Glutamatergic neuron (in vitro differentiated cells): ENCODE measurements around the gene TBL1XR1. TPM values are rescaled to one million over a fixed set of nuclear protein-coding genes. Genes with fewer than 3 reads are reported as not detected.

Experiments
- DNase-seq: peaks from one replicate; pipeline ENCODE4 v3.0.0; 2022
- H3K27ac Mint-ChIP-seq: one replicate; pipeline ENCODE4 v1.8.0; 2020; ENCODE audit warnings: mild to moderate bottlenecking, mixed read lengths, inconsistent platforms; ENCODE audit not compliant: unreplicated experiment
- H3K27me3 Mint-ChIP-seq: one replicate; pipeline ENCODE4 v1.8.0; 2020; ENCODE audit warnings: mild to moderate bottlenecking, moderate library complexity, mixed read lengths, inconsistent platforms; ENCODE audit not compliant: unreplicated experiment
- H3K36me3 Mint-ChIP-seq: one replicate; pipeline ENCODE4 v1.8.0; 2020; ENCODE audit warnings: mild to moderate bottlenecking, mixed read lengths, inconsistent platforms; ENCODE audit not compliant: unreplicated experiment
- H3K4me1 Mint-ChIP-seq: one replicate; pipeline ENCODE4 v1.8.0; 2020; ENCODE audit warnings: mild to moderate bottlenecking, low read depth, mixed read lengths, inconsistent platforms; ENCODE audit not compliant: unreplicated experiment
- H3K4me3 Mint-ChIP-seq: one replicate; pipeline ENCODE4 v1.8.0; 2020; ENCODE audit warnings: mild to moderate bottlenecking, mixed read lengths, inconsistent platforms; ENCODE audit not compliant: unreplicated experiment
- H3K9me3 Mint-ChIP-seq: one replicate; pipeline ENCODE4 v1.8.0; 2020; ENCODE audit warnings: mild to moderate bottlenecking, moderate library complexity, mixed read lengths, inconsistent platforms; ENCODE audit not compliant: unreplicated experiment
- CTCF ChIP-seq: fragments of 200-600 bp; sonication (generic); IDR thresholded peaks from one replicate; pipeline ENCODE4 v1.5.0; 2021; ENCODE audit not compliant: partially characterized antibody, unreplicated experiment
- total RNA-seq: library from RNA; stranded (reverse); fragmentation: NEBNext Ultra II Directional; extraction: Animal tissue kit (Norgen Biotek cat#: 25700); gene quantifications from one replicate; pipeline ENCODE4 v1.2.1, GENCODE V29; 2021; ENCODE audit not compliant: unreplicated experiment

The TBL1XR1 gene
- total RNA-seq, 1 donor from 2014 or later = 101 TPM

- no peak for DNase-seq
- no peak for TF ChIP-seq CTCF
- Mint-ChIP-seq H3K27ac (no peak overlapping the region), H3K27me3 (no peaks in the 10 kb centered on the region), H3K4me1 (peaks cover under 1% of the 10 kb centered on the region), H3K9me3 (peaks cover 2% of the 10 kb centered on the region), H3K4me3 (no peak overlapping the region), H3K36me3 (no peaks in the 10 kb centered on the region)
These were observed 125.7 kb downstream of the TBL1XR1 start for GRCh38 chr3:177071496-177072156.

GRCh38 chr3:177069514-177070329 lies 127.6 kb downstream of the TBL1XR1 start:
- H3K27ac Mint-ChIP-seq = no peak overlapping the region
- peaks cover 2% of the 10 kb centered on the region for H3K9me3 Mint-ChIP-seq
- H3K27me3 Mint-ChIP-seq = no peaks in the 10 kb centered on the region
- no peak for DNase-seq
- H3K4me1 Mint-ChIP-seq = peaks cover 7% of the 10 kb centered on the region
- H3K36me3 Mint-ChIP-seq = no peaks in the 10 kb centered on the region
- no peak for TF ChIP-seq CTCF
- H3K4me3 Mint-ChIP-seq = no peak overlapping the region

- DNase-seq = no peak
- Mint-ChIP-seq H3K4me1 (peaks cover 10% of the 10 kb centered on the region), H3K4me3 (no peak overlapping the region), H3K9me3 (peaks cover 2% of the 10 kb centered on the region), H3K27ac (no peak overlapping the region), H3K27me3 (no peaks in the 10 kb centered on the region), H3K36me3 (no peaks in the 10 kb centered on the region)
- no peak for TF ChIP-seq CTCF
These were observed 128.3 kb downstream of the TBL1XR1 start for GRCh38 chr3:177068967-177069366.

GRCh38 chr3:177066068-177066467 lies 131.2 kb downstream of the TBL1XR1 start:
- no peak for TF ChIP-seq CTCF
- H3K27me3 Mint-ChIP-seq = no peaks in the 10 kb centered on the region
- DNase-seq = no peak
- peaks cover 2% of the 10 kb centered on the region for H3K9me3 Mint-ChIP-seq
- H3K36me3 Mint-ChIP-seq = no peaks in the 10 kb centered on the region
- H3K4me1 Mint-ChIP-seq = peaks cover 17% of the 10 kb centered on the region
- no peak overlapping the region for H3K4me3 Mint-ChIP-seq
- H3K27ac Mint-ChIP-seq = no peak overlapping the region
